ENCODE measurements around the gene OPN4.

DNA sequence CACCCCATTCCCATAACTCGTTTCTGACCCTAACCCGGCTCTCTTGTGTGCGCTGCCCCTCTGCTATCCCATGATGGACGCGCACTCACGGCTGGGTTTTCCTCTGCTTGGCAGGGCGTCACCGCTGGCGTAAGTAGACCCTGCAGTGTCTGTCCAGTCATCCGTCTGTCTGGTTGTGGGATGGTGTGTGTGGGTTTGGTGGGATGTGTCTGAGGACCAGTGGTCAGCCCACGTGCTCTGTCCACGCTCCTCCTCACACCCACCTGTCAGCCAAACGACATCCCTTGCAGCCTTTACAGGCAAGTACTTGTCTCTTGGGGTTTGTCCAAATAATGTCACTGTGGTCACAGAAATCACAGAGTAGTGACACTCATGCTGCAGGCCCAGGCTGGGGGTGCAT, 34.8 kb downstream of the OPN4 start:
- TF ChIP-seq, protein P1, sequence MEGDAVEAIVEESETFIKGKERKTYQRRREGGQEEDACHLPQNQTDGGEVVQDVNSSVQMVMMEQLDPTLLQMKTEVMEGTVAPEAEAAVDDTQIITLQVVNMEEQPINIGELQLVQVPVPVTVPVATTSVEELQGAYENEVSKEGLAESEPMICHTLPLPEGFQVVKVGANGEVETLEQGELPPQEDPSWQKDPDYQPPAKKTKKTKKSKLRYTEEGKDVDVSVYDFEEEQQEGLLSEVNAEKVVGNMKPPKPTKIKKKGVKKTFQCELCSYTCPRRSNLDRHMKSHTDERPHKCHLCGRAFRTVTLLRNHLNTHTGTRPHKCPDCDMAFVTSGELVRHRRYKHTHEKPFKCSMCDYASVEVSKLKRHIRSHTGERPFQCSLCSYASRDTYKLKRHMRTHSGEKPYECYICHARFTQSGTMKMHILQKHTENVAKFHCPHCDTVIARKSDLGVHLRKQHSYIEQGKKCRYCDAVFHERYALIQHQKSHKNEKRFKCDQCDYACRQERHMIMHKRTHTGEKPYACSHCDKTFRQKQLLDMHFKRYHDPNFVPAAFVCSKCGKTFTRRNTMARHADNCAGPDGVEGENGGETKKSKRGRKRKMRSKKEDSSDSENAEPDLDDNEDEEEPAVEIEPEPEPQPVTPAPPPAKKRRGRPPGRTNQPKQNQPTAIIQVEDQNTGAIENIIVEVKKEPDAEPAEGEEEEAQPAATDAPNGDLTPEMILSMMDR (IDR thresholded peaks at IDR 0.05; ENCODE audit: low read length), result no peak
- TF ChIP-seq EZH2 (optimal IDR thresholded peaks at IDR 0.05; ENCODE audit: low read depth, low read length), result no peak

Measured in MM.1S (cell line).